NCI-H345 treated with DMSO at 0.1 percent for 48 hours (cell line): ENCODE results near the gene FKBP1A.
"Not testable (repeated sequence)": the region's sequence is repeated elsewhere in the genome, so short reads cannot be mapped to it uniquely, and the experiment has no call there.

Experiments used
- DNase-seq: peaks from one replicate; lab custom pipeline; 2025; ENCODE audit not compliant: unreplicated experiment; lab: John Stamatoyannopoulos, UW

FKBP1A gene

DNA sequence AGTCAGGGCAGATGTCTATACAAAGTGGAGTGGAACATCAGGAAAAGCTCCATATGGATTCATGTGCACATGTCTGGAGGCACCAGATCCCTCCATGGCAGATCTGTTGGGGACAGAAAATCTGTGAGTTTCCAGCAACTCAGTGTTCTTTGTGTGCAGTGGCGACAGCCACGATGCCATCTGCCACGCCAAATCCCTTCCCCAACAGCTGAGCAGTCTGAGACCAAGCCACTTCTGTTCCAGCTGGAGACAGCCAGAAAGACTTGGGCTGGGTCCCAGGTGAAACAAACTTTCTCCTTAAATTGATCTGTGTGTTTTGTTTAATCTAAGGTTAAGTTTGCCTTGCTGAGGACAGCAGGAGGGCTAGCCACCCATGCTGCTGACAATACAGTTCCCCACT, 22.9 kb downstream of the FKBP1A start:
- no peak for DNase-seq

- no peak for DNase-seq
These were observed 24.2 kb downstream of the FKBP1A start for GRCh38 chr20:1368448-1369199.

DNA sequence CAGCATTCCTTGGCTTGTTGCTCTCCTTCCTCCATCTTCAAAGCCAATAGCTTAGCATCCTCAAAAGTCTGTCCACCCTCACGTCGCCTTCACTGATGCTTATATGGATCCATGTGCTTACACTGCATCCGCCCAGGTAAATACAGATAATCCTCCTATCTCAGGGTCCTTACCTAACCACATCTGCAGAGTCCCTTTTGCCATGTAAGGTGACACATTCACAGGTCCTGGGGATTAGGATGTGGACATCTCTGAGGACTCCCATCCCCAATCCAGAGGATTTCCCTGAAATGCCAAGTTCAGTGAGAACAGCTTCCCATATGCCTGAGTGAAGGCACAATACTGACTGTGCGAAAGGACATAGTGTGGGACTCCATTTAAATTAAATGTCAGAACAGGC, 25.4 kb downstream of the FKBP1A start:
- DNase-seq = no peak

DNA sequence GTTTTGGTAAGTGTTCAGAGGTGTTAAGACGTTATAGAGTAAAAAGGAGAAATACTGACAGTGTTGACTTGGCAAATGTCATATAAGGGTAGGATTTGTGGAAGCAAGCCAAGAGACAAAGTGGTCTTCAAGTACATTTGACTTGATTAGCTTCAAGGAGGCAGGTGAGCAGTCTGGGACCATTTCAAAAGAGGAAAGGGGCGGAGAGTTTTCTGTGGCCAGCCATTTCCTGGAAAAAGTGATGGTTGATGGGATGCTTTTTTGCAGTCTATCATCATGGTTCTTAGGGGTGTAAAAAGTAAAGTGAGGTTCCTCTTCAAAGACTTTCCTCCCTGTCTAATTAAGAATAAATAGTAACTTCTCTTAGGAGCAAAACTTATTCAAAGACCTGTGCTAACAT, 28.7 kb downstream of the FKBP1A start:
- no peak for DNase-seq

DNA sequence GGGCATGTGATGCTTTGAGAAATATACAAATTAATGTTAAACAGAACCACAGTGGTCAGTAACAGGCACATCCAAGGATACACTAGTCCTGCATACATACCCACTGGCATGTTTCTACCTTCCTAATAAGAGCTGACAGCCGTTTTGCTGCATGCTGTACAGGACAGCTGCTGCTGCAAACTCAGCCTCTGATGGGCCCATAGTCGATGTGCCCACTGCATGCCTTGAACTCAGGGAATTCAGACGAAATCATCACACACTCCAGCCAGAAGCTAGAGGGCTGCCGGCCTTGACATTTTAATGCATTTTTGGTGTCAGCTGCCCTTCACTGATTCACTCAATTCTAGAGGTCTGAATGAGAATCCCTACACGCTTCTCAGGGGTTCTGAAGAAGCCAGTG, 29.3 kb downstream of the FKBP1A start:
- no peak for DNase-seq

- DNase-seq = no peak
These were observed 30.4 kb downstream of the FKBP1A start for GRCh38 chr20:1362484-1362883.

DNA sequence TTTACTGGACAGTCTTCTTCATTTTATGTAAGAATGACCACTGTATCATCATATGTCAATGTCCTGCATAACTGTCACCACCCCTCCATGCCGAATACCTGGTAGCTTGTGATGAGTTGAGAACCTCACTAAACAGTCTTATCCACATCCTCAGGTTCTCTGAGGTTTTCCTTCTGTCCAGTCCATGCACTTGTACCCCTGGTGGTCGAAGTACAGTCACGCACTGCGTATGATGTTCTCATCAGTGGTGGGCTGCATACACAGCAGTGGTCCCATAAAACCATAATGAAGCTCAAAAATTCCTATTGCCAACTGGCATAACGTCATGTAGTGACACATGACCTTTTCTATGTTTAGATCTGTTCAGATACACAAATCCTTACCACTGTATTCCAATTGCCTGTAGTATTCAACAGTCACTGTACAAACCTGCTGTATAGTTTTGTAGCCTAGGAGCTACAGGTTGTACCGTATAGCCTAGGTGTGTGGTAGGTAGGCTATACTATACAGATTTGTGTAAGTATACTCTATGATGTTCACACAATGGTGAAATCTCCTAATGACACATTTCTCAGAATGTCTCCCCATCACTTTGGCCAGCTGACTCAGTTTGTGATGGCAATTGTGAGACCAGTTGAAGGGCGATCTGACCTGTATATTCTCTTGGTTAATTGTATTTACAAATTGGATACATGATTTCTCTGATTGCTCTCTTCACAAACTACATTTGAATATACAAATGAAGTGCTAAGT, 32.6 kb downstream of the FKBP1A start:
- no peak for DNase-seq

DNA sequence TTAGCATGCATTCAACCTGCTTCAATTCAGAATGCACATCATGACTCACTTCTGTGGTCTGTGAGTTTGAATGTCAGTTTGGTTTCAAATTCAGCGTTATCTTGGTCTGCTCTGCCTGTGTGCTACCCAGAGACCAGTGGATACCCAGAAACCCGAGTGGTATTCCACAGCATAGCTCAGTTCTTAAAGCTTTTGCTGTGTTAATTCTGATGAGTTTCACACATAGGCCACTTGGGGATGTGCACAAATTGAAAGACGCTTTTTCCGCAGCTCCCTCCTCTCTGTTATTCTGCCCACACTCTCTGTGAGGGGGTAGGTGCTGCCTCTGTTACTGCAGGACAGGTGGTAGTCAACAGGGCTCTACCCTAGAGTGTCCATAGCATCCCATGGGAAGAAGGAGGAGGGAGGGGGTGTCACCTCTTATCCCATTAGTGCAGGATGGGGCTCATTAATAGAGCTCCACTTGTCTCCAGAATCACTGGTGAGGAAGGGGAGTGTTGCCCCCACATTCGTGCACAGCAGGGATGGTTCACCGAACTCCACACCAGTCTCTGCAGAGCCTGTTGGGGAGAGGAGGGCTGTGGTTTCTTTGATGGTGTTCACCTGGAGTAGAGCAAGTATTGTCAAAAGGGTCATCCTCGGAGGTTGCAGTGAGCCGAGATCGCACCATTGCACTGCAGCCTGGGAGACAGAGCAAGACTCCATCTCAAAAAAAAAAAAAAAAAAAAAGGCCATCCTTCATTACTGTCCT, 34.8 kb downstream of the FKBP1A start:
- DNase-seq = no peak

GRCh38 chr20:1353956-1354355, 38.9 kb downstream of the FKBP1A start:
- no peak for DNase-seq

DNA sequence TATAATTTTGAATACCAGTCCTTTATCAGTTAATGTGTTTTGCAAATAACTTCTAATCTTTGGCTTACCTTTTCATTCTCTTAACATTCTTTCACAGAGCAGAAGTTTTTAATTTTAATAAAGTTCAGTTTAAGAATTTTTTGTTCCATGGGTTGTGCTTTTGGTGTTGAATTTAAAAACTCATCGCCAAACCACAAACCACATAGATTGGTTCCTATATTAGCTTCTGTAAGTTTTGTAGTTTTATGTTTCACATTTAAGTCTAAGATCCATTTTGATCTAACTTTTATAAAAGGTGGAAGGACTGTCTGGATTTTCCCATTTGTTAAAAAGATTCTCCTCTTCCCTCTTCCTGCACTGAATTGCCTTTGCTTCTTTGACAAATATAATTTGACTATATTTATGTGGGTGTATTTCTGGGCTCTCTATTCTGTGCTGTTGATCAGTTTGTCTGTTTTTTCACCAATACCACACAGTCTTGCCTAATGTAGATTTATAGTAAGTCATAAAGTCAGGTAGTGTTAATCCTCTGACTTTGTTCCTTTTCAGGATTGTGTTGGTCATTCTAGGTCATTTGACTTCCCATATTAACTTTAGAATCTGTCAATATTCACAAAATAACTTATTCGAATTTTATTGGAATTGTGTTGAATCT, 46.4 kb downstream of the FKBP1A start:
- DNase-seq = no peak

DNA sequence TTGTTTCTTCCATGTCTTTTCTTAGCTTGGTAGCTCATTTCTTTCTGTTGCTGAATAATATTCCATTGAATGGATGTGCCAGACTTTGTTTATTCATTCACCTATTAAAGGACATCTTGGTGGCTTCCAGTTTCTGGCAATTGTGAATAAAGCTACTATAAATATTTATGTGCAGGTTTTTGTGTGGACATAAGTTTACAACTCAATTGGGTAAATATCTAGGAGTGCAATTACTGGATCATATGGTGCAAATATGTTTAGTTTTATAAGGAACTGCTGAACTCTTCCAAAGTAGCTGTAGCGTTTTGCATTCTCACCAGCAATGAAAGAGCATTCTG, 47.1 kb downstream of the FKBP1A start:
- DNase-seq = no peak

GRCh38 chr20:1345030-1345755, 47.7 kb downstream of the FKBP1A start:
- DNase-seq = no peak

DNA sequence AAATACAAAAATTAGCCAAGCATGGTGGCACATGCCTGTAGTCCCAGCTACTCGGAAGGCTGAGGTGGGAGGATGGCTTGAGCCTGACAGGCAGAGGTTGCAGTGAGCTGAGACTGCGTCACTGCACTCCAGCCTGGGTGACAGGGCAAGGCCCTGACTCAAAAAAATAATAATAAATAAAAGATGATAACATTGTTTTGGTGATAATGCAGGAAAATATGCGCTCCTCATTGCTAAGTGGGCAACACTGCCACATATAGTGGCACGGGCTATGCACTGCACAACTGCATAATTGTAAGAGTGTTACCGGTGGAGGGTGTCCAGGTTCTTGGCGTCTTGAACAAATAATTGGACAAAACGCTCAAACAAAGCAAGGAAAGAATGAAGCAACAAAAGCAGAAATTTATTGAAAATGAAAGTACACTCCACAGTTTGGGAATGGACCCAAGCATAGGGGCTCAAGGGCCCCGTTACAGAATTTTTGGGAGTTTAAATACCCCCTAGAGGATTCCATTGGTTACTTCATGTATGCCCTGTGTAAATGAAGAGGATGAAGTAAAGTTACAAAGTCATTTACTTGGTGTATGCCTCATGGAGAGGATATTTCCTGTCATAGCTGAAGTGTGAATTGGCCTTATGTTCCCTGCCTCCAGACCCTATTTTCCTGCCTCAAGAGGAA, 49.3 kb downstream of the FKBP1A start:
- DNase-seq = not testable (repeated sequence)

GRCh38 chr20:1341561-1342265, 51.1 kb downstream of the FKBP1A start:
- DNase-seq = no peak

- no peak for DNase-seq
These were observed 54.1 kb downstream of the FKBP1A start for GRCh38 chr20:1338801-1339200.

DNA sequence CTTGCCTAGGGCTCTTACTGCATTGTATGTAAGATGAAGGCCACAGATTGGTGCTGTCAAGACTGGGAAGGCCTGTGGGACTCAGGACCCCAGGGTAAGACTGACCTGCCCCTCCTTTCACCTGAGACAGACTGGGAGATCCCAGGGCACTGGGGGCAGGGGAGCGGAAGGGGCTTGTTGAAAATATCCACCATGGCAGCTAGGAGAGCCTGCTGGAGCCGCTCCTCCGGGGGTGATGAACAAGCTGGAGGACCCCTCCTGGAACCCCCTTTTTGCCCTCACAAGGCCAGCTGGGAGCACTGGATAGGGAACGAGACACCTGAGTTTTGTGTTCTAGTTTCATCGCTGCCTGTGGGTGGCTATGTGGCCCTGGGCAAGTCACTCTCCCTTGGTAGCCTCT, 54.8 kb downstream of the FKBP1A start:
- no peak for DNase-seq

DNA sequence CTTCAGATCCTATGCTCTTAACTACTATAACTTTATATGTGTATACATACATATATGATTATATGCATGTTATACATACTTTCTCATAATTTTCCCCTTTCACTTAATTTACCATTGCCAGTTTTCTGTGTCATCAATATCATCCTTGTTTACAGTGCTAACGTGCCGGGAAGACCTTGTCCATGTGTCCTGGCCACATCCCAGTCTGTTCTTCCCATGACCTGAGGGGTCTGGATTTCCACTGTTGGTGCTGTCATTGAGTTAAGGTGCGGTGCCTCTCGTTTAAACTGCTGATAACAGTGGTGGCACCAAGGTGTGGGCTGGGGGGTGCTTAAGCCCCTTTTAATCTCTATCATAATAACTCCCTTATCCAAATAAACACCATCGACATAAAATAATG, 55.4 kb downstream of the FKBP1A start:
- no peak for DNase-seq

DNA sequence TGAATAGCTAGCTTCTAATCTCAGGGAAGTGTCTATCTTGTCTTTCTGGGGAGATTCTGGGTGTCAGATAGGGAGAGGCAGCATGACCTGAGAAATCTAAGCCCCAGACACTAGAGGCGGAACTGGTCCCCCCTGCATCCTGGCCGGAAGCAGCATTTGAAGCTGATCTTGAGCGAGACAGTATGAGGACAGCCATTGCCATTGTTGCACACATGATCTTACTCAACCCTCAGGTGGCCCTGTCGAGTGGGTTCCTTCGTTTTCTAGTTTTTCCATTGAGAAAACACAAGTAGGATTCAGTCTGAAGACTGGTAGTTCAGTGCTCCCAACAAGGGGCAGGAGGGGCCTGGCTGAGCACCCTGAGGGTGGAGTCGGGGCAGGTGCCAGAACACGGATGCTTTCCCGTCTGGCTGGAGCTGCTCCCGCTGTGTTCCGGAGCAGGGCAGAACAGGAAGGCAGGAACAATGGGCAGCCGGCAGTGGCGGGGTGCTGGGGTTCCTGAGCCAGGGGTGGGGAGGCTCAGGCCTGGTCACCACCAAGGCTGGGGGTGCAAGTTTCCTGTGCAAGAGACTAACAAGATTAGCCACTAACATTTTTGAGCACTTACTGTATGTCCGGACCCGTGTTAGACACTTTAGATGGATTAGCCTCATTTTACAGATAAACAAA, 56.0 kb downstream of the FKBP1A start:
- DNase-seq = no peak
